Neural crest cell (in vitro differentiated cells): Measurements from ENCODE around the gene HSH2D. TPM values are rescaled to one million over a fixed set of nuclear protein-coding genes. Genes with fewer than 3 reads are reported as not detected.
A peak's percentile ranks its signal among the peaks of the same experiment; 100 is the strongest.

Experiments used
- DNase-seq: peaks from one replicate; pipeline ENCODE4 v3.0.0; 2021; ENCODE audit warnings: low read depth, mixed read lengths, low spot score
- H3K27ac Mint-ChIP-seq: one replicate; pipeline ENCODE4 v1.8.0; 2021; ENCODE audit warnings: mild to moderate bottlenecking, mixed read lengths; ENCODE audit not compliant: unreplicated experiment
- H3K27me3 Mint-ChIP-seq: 2 replicates; pipeline ENCODE4 v1.8.0; 2021; ENCODE audit warnings: low read depth, mild to moderate bottlenecking, mixed read lengths
- H3K36me3 Mint-ChIP-seq: 2 replicates; pipeline ENCODE4 v1.8.0; 2021; ENCODE audit warnings: low read depth, mild to moderate bottlenecking, mixed read lengths
- H3K4me1 Mint-ChIP-seq: 2 replicates; pipeline ENCODE4 v1.8.0; 2021; ENCODE audit warnings: mixed read lengths
- H3K4me3 Mint-ChIP-seq: one replicate; pipeline ENCODE4 v1.8.0; 2021; ENCODE audit warnings: mild to moderate bottlenecking, mixed read lengths
- H3K9me3 Mint-ChIP-seq: 2 replicates; pipeline ENCODE4 v1.8.0; 2021; ENCODE audit warnings: mixed read lengths
- total RNA-seq: library from RNA; stranded (reverse); gene quantifications from 2 replicates; pipeline ENCODE4 v1.2.1, GENCODE V29; 2021
- TF ChIP-seq, protein P1 (sequence below): fragments of 200-600 bp; sonication (generic); conservative IDR thresholded peaks from 2 replicates; pipeline ENCODE4 v1.5.0; 2021; ENCODE audit warnings: antibody characterized with exemption, mild to moderate bottlenecking

Gene HSH2D
- total RNA-seq, 1 donor from 2014 or later: not detected

DNA sequence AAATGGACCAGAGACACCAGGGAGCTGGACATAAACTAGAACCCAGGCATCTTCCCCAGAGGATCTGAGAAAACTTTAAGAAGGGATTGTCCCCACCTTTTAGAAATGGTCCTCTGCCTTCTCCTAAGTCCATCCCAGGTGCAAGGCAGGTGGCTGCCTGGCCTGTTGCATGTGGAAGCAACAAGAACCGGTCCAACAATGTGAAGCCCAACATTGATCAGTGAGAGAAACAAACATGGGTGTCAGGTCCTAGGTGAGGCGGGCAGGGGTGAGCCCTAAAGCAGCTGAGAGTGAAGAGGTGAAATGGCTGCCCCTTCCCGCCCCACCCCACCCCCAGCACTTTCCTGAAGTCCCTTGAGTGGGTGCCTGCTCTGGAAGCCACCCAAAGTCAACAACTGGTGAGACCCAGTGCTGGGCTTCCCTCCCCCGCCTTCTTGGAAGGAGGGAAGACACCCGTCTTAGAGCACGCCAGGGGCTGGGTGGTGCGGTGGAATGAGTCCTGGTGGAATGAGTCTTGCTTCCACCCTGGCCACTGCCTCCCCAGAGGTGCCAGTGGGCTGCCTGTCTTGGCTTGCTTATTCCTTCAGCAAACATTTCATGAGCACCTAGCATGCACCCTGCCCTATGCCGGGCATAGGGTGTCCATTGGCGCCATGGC, 55.9 kb downstream of the HSH2D start:
- TF ChIP-seq, protein P1, sequence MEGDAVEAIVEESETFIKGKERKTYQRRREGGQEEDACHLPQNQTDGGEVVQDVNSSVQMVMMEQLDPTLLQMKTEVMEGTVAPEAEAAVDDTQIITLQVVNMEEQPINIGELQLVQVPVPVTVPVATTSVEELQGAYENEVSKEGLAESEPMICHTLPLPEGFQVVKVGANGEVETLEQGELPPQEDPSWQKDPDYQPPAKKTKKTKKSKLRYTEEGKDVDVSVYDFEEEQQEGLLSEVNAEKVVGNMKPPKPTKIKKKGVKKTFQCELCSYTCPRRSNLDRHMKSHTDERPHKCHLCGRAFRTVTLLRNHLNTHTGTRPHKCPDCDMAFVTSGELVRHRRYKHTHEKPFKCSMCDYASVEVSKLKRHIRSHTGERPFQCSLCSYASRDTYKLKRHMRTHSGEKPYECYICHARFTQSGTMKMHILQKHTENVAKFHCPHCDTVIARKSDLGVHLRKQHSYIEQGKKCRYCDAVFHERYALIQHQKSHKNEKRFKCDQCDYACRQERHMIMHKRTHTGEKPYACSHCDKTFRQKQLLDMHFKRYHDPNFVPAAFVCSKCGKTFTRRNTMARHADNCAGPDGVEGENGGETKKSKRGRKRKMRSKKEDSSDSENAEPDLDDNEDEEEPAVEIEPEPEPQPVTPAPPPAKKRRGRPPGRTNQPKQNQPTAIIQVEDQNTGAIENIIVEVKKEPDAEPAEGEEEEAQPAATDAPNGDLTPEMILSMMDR: no peak
- no peaks in the 10 kb centered on the region for H3K9me3 Mint-ChIP-seq
- H3K4me1 Mint-ChIP-seq: peaks cover 20% of the 10 kb centered on the region
- DNase-seq: no peak
- no peaks in the 10 kb centered on the region for H3K36me3 Mint-ChIP-seq
- H3K27ac Mint-ChIP-seq: no peak overlapping the region
- no peaks in the 10 kb centered on the region for H3K27me3 Mint-ChIP-seq
- peak overlapping the region; percentile 86 for H3K4me3 Mint-ChIP-seq

DNA sequence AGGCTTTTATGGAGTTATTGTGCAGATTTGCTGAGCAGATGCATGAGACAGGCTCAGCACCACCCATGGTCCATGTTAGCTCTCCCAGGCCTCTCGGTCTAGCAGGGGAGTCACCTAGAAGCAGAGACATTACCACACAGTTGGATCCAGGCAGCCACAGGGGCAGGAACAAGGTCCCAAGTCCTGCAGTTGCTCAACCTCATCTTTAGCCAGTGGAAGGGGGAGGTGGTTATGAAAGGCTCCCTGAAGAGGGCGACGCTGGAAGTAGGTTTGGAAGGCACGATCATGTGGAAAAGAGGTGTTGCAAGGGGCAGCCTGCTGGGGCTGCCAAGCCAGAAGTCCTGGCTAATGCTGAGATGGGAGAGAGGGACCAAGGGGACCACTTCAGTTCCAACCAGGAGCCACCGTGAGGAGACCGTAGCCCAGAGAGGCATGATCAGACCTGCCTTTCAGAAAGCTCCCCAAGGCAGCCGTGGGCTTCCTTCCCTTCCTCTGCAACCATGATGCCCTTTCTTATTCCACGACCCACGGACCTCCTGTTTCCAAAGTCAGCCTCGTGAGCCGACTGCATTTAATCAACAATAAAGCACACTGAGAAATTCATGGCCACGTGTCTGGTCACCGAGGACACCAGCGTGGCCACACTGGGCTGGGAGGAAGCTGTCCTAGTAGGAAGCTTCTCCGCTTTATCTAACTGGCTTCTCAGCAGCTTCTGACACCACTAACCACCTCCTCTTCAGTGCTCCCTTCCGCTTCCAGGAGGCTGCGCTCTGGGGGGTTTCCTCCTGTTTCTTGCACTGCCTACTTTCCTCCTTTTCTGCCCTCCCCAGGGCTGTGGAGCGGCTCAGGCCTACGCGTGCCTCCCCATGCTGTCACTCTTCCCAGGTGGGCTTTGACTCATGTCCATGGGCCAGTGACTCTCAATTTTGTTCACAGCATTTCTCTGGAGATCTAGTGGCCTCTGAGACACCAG, 56.8 kb downstream of the HSH2D start:
- Mint-ChIP-seq H3K27me3 (no peaks in the 10 kb centered on the region), H3K4me1 (peaks cover 20% of the 10 kb centered on the region), H3K9me3 (no peaks in the 10 kb centered on the region), H3K4me3 (peak overlapping the region; percentile 79), H3K27ac (no peak overlapping the region), H3K36me3 (no peaks in the 10 kb centered on the region)
- TF ChIP-seq, protein P1: no peak
- DNase-seq: no peak

DNA sequence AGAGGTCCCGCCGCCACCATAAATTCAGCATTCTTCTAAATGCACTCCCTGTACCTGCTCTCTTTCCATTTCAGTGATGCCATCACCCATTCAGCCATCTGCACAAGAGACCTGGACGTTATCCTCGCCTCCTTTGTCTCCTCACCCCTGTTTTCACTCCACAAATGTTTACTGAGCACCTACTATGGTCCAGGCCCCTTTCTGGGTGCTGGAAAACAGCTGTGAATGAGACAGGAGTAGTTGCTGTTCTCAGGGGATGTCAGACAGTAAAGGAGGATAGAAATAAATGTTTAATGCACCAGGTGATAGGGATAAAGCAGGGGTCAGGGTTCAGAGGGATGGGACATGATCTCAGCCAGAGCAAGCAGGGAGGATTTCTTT, 57.5 kb downstream of the HSH2D start:
- peak overlapping the region; percentile 79 for H3K4me3 Mint-ChIP-seq

DNA sequence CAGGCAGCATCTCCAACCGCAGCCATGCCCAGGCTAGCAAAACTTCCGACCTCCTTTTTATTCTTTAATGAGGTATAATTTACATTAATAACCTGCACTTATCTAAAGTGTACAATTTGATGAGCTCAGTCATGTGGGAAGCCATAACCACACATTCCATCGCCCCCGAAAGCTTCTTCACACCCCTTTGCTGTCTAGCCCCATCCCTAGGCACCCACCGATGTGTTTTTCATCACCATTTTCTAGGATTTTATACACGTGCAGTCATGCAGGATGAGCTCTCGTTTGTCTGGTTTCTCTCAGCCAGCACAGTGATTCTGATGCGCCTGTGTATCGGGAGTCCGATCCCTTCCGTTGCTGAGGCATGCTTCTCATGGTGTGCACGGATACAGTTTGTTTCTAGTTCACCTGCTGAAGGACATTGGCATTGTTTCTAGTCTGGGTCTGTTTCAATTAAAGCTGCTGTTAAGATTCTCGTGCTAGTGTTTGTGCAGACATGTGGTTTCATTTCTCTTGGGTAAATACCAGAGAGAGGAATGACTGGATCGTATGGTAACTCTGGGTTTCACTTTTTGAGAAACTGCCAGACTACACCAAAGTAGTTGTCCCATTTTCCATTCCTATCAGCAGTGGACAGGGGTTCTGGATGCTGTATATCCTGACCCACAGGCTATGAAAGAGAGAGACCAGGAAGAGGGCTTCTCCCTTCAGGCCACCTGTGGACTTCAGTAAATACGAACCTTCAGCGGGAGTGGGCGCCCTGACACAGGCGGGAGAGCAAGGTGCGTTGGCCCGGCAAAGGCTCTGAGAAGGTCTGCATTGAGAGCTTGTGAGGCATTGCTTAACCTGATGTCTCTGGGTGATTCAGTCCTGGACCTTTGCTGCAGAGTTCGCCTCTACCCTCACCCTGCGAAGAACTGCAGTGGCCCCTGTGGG, 59.1 kb downstream of the HSH2D start:
- TF ChIP-seq, protein P1: no peak
- Mint-ChIP-seq H3K4me3 (peak overlapping the region; percentile 58), H3K4me1 (peaks cover 11% of the 10 kb centered on the region), H3K36me3 (no peaks in the 10 kb centered on the region), H3K27ac (no peak overlapping the region), H3K9me3 (no peaks in the 10 kb centered on the region), H3K27me3 (no peaks in the 10 kb centered on the region)
- DNase-seq: no peak

More for the DNA sequence above, 57.5 kb downstream of the HSH2D start:
- no peaks in the 10 kb centered on the region for H3K36me3 Mint-ChIP-seq
- no peaks in the 10 kb centered on the region for H3K27me3 Mint-ChIP-seq
- H3K9me3 Mint-ChIP-seq: no peaks in the 10 kb centered on the region
- H3K27ac Mint-ChIP-seq: peak overlapping the region; percentile 69
- TF ChIP-seq, protein P1: no peak
- no peak for DNase-seq
- H3K4me1 Mint-ChIP-seq: peaks cover 20% of the 10 kb centered on the region
